ENCODE results near the gene CELF5.

Gene CELF5

GRCh38 chr19:3186891-3187661 lies 37.4 kb upstream of the CELF5 start:
- TF ChIP-seq NFIC (IDR thresholded peaks at IDR 0.05): no peak
- TF ChIP-seq RAD21 (IDR thresholded peaks at IDR 0.05; ENCODE audit: low read depth): no peak
- no peak for TF ChIP-seq USF1 (IDR thresholded peaks at IDR 0.05)
- no peak for TF ChIP-seq TCF12 (IDR thresholded peaks at IDR 0.05; ENCODE audit: low read depth)
- TF ChIP-seq FOXM1 (IDR thresholded peaks at IDR 0.05; ENCODE audit: borderline replicate concordance, low read depth): no peak

DNA sequence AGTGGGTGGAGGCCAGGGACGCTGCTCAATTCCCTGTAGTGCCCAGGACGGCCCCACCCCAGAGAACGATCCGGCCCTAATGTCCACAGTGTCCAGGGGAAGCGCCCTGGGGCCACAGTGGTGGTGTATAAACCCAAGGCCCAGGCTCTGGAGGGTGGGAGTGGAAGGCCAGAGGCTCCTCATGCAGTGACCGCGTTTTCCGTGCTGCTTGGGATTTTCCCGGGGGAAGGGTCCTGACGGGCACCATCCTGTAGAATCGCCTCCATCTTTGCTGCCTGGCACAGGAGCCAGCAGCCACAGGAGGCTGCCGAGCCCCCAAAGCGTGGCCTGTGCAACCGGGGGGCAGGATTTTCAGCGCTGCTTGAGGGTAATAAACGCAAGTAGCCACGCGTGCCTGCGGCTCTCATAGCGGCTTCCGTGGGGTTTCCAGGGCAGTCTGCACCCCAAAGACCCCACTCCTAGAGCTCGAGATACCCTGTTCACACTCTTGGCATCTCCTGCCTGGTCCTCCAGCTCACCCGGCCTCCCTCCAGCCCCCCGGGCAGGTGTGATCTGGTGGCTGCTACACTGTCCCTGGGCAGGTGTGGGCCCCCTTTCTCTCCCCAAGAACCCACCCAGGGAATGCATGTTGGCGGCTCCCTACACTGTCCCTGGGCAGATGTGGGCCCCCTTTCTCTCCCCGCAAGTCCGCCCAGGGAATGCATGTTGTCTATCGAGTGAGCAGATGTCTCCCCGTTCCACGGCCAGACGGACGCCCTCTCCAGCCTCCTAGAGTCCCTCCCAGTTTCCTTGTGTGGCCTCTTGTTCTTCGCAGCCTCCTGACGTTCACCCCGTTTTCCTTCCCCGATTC lies 36.6 kb upstream of the CELF5 start:
- TF ChIP-seq FOXM1 (IDR thresholded peaks at IDR 0.05; ENCODE audit: borderline replicate concordance, low read depth) (no peak), REST (IDR thresholded peaks at IDR 0.05; ENCODE audit: low read depth) (no peak), TCF12 (IDR thresholded peaks at IDR 0.05; ENCODE audit: low read depth) (no peak), CREB1 (IDR thresholded peaks at IDR 0.05; ENCODE audit: low read depth) (no peak), RAD21 (IDR thresholded peaks at IDR 0.05; ENCODE audit: low read depth) (no peak)
- TF ChIP-seq, protein P1, sequence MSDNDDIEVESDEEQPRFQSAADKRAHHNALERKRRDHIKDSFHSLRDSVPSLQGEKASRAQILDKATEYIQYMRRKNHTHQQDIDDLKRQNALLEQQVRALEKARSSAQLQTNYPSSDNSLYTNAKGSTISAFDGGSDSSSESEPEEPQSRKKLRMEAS (IDR thresholded peaks at IDR 0.05): no peak

DNA sequence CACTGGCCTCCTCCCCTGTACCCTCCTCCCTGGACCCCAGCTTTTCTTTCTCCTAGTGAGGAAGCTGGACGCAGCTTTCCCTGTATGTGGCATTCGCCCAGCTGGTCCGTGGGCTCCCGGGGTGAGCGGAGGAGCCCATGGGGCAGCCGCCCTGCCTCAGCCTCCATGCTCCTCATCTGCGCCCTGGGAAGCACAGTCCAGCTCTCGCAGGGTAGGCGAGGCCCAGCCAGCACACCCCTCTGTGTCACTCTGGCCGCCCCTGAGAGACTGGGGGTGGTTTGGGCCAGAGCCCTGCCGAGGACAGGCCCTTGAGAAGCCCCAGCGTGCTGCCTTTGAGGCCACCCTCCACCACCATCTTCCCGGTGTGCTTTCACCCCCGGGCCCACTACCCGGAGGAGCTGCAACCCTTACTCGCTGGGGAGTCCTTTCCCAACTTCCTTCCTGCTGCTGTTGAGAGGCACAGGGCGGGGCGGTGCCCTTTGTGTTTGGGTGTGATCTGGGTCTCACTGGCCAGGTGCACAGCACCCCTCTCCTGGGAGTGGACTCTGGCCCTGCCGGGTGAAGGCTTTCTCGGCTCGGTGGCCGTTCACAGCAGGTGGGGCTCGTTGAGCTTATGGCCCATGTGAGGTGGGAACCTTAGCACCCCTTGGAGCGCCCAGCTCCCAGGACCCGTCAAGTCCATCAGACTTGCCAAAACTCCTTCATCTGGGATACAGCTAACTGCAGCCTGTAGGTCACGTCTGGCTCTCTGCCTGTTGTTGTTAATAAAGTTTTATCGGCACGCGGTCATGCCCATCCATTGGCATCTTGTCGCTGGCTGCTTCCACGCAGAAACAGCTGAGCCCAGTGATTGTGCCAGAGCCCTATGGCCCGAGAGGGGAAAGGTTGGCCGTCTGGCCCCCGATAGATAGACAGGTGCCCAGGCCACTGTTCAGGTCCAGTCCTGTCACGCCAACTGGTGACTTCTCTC lies 35.5 kb upstream of the CELF5 start:
- TF ChIP-seq RAD21 (IDR thresholded peaks at IDR 0.05; ENCODE audit: low read depth) (no peak), YY1 (IDR thresholded peaks at IDR 0.05; ENCODE audit: low read depth) (no peak), TCF12 (IDR thresholded peaks at IDR 0.05; ENCODE audit: low read depth) (no peak), CREB1 (IDR thresholded peaks at IDR 0.05; ENCODE audit: low read depth) (no peak)

DNA sequence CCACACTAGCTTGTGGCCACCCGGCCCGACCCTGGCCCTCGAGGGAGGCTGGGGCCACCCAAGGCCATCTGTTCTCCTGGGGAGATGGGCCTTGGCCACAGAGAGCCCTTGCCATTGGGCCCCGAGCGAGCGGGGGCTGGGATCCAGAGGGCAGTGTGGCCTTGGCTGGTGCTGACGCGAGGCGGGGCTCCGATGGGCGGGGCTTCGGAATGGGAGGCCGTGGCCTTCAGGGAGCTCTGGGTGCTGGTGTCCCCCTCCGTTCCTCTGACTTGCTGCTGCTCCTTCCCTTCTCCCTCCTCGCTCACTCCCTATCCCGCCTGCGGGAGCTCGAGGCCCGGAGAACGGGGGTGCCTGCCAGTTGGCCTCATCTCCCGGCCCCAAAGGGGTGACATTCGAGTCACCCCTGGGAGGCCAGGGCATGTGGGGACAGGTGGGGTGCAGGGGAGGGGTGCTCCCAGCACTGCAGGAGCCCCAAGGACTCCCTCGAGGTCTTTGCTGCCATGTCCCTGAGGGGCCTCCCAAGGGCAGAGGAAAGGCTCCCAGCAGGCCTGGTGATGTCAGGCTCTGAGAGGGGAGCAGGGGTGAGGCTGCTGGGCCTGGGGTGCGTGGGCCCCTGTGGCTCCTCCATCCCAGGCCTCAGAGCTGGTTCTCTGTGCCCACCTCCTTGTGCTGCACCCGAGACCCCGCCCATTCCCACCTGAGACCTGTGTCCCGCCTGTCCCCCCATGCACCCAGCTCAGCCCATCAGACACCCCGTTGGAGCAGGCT lies 34.6 kb upstream of the CELF5 start:
- TF ChIP-seq ZBTB7A (IDR thresholded peaks at IDR 0.05; ENCODE audit: low read depth) (no peak), USF1 (IDR thresholded peaks at IDR 0.05) (no peak), RAD21 (IDR thresholded peaks at IDR 0.05; ENCODE audit: low read depth) (no peak), FOXM1 (IDR thresholded peaks at IDR 0.05; ENCODE audit: borderline replicate concordance, low read depth) (no peak), CEBPB (IDR thresholded peaks at IDR 0.05) (no peak), NFIC (IDR thresholded peaks at IDR 0.05) (no peak), YY1 (IDR thresholded peaks at IDR 0.05; ENCODE audit: low read depth) (no peak), EP300 (IDR thresholded peaks at IDR 0.05; ENCODE audit: borderline replicate concordance) (no peak), TEAD4 (IDR thresholded peaks at IDR 0.05) (no peak), TCF12 (IDR thresholded peaks at IDR 0.05; ENCODE audit: low read depth) (no peak)

DNA sequence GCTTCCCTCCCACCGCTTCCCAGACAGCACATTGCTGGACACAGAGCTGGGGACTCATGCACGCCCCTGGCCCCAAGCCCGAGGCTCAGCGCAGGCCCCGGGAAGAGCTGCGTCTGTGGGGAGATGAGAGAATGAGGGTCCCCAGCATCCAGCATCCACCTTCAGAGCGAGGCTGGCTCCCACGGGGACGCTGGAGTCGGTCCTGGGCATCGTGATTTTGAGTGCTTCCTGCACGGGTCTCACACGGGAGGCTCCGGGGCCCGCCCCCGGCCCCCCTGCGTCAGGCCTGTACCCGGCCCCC lies 34.0 kb upstream of the CELF5 start:
- TF ChIP-seq TCF12 (IDR thresholded peaks at IDR 0.05; ENCODE audit: low read depth) (no peak), EGR1 (IDR thresholded peaks at IDR 0.05) (no peak), FOXM1 (IDR thresholded peaks at IDR 0.05; ENCODE audit: borderline replicate concordance, low read depth) (no peak), NFIC (IDR thresholded peaks at IDR 0.05) (no peak), TEAD4 (IDR thresholded peaks at IDR 0.05) (no peak), USF1 (IDR thresholded peaks at IDR 0.05) (no peak), RAD21 (IDR thresholded peaks at IDR 0.05; ENCODE audit: low read depth) (no peak), CEBPB (IDR thresholded peaks at IDR 0.05) (no peak), CREB1 (IDR thresholded peaks at IDR 0.05; ENCODE audit: low read depth) (no peak), EP300 (IDR thresholded peaks at IDR 0.05; ENCODE audit: borderline replicate concordance) (no peak), TAF1 (IDR thresholded peaks at IDR 0.05; ENCODE audit: low read depth) (no peak), YY1 (IDR thresholded peaks at IDR 0.05; ENCODE audit: low read depth) (no peak), ZBTB7A (IDR thresholded peaks at IDR 0.05; ENCODE audit: low read depth) (no peak), REST (IDR thresholded peaks at IDR 0.05; ENCODE audit: low read depth) (no peak)
- TF ChIP-seq, protein P1 (IDR thresholded peaks at IDR 0.05): no peak

Data from Ishikawa (cell line).